SU-DHL-6 (cell line): ENCODE results near the gene DENND5A.

ENCODE experiments used
- H2AFZ ChIP-seq: fragments of 200-600 bp; sonication (generic); 2 replicates; pipeline ENCODE4 v1.6.1; 2014; ENCODE audit warnings: low read depth, mild to moderate bottlenecking, moderate library complexity, mixed read lengths, antibody characterized with exemption, low read length; ENCODE audit not compliant: severe bottlenecking
- H3F3A ChIP-seq: fragments of 200-600 bp; shearing (Covaris generic); 2 replicates; pipeline ENCODE4 v1.6.0; 2016; ENCODE audit warnings: antibody characterized with exemption, mild to moderate bottlenecking; ENCODE audit not compliant: insufficient read depth
- H3K27ac ChIP-seq: fragments of 200-600 bp; sonication (generic); 2 replicates; pipeline ENCODE4 v1.5.1; 2016; ENCODE audit warnings: low read depth, mild to moderate bottlenecking, low read length, moderate library complexity, mixed read lengths
- H3K27me3 ChIP-seq: fragments of 200-600 bp; sonication (generic), shearing (Covaris generic); 2 replicates; pipeline ENCODE4 v1.6.0; 2014; ENCODE audit warnings: mild to moderate bottlenecking, low read length
- H3K36me3 ChIP-seq: fragments of 200-600 bp; sonication (generic); 2 replicates; pipeline ENCODE4 v1.6.1; 2014; ENCODE audit warnings: mild to moderate bottlenecking, low read length, mixed read lengths
- H3K4me2 ChIP-seq: fragments of 300-600, 200-600 bp; shearing (Covaris generic), sonication (generic); 2 replicates; pipeline ENCODE4 v1.6.0; 2014; ENCODE audit warnings: low read length, low read depth, mild to moderate bottlenecking; ENCODE audit not compliant: poor library complexity, severe bottlenecking
- H3K4me3 ChIP-seq: fragments of 200-600 bp; sonication (generic); 2 replicates; pipeline ENCODE4 v1.5.1; 2014; ENCODE audit warnings: antibody characterized with exemption, low read length, mild to moderate bottlenecking, mixed read lengths; ENCODE audit not compliant: insufficient read depth, poor library complexity, severe bottlenecking
- H3K79me2 ChIP-seq: fragments of 200-600 bp; sonication (generic); 2 replicates; pipeline ENCODE4 v1.6.1; 2014; ENCODE audit warnings: mild to moderate bottlenecking, low read length, moderate library complexity; ENCODE audit not compliant: insufficient read depth
- H3K9ac ChIP-seq: fragments of 200-600 bp; sonication (generic); 2 replicates; pipeline ENCODE4 v1.7.0; 2014; ENCODE audit warnings: mild to moderate bottlenecking, low read length
- H3K9me2 ChIP-seq: fragments of 200-600 bp; sonication (generic); replicated peaks from 2 replicates; pipeline ENCODE4 v1.6.1; 2014; ENCODE audit warnings: low read length; ENCODE audit not compliant: insufficient read depth
- H3K9me3 ChIP-seq: fragments of 200-600 bp; sonication (generic); 2 replicates; pipeline ENCODE4 v1.6.1; 2014; ENCODE audit warnings: low read length, mixed read lengths; ENCODE audit not compliant: insufficient read depth
- H4K20me1 ChIP-seq: fragments of 200-600 bp; sonication (generic); 2 replicates; pipeline ENCODE4 v1.6.1; 2014; ENCODE audit warnings: low read depth, mild to moderate bottlenecking, antibody characterized with exemption, low read length, moderate library complexity, mixed read lengths
- EZH2phosphoT487 ChIP-seq: fragments of 200-600 bp; sonication (generic), shearing (Covaris generic); conservative IDR thresholded peaks from 2 replicates; pipeline ENCODE4 v1.6.1; 2018; ENCODE audit warnings: mild to moderate bottlenecking, antibody characterized with exemption, low read length, moderate library complexity, mixed read lengths
- TF ChIP-seq, protein P1 (sequence below): fragments of 200-600 bp; sonication (generic); IDR thresholded peaks from one replicate; pipeline ENCODE4 v1.5.1; 2017; ENCODE audit warnings: antibody characterized with exemption, mild to moderate bottlenecking, low read length, moderate library complexity; ENCODE audit not compliant: insufficient read depth, poor library complexity, severe bottlenecking

DENND5A gene

DNA sequence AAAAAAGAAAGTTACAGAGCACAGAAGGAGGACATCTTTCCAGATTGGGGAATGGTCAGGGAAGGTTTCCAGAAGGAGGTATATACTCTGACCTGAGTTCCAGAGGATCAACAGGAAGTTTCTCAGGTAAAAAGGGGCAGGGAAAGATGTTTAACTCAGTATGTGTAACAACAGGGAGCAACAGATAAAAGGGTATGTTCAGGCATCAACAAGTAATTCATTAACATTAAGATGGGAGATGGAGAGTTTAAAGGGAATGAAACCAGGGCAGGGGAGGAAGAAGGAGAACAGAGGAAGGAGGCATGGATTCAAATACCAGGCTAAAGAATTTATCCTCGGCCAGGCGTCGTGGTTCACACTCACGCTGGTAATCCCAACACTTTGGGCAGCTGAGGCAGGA lies 2.5 kb upstream of the DENND5A start:
- Histone ChIP-seq H3K4me2 (no peak overlapping the region), H3K27me3 (no peaks in the 10 kb centered on the region), H3K79me2 (no peaks in the 10 kb centered on the region), H3K9me3 (no peaks in the 10 kb centered on the region), H3F3A (0 out of 2 replicates have a peak, but pooled peaks cover 8% of the 10 kb centered on the region), H3K9me2 (no peaks in the 10 kb centered on the region), H3K9ac (no peak overlapping the region), H3K4me3 (no peak overlapping the region), H4K20me1 (no peaks in the 10 kb centered on the region), H3K27ac (no peak overlapping the region), H3K36me3 (no peaks in the 10 kb centered on the region), H2AFZ (no peak overlapping the region)
- TF ChIP-seq EZH2phosphoT487, result no peak
- TF ChIP-seq, protein P1, sequence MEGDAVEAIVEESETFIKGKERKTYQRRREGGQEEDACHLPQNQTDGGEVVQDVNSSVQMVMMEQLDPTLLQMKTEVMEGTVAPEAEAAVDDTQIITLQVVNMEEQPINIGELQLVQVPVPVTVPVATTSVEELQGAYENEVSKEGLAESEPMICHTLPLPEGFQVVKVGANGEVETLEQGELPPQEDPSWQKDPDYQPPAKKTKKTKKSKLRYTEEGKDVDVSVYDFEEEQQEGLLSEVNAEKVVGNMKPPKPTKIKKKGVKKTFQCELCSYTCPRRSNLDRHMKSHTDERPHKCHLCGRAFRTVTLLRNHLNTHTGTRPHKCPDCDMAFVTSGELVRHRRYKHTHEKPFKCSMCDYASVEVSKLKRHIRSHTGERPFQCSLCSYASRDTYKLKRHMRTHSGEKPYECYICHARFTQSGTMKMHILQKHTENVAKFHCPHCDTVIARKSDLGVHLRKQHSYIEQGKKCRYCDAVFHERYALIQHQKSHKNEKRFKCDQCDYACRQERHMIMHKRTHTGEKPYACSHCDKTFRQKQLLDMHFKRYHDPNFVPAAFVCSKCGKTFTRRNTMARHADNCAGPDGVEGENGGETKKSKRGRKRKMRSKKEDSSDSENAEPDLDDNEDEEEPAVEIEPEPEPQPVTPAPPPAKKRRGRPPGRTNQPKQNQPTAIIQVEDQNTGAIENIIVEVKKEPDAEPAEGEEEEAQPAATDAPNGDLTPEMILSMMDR, result no peak

DNA sequence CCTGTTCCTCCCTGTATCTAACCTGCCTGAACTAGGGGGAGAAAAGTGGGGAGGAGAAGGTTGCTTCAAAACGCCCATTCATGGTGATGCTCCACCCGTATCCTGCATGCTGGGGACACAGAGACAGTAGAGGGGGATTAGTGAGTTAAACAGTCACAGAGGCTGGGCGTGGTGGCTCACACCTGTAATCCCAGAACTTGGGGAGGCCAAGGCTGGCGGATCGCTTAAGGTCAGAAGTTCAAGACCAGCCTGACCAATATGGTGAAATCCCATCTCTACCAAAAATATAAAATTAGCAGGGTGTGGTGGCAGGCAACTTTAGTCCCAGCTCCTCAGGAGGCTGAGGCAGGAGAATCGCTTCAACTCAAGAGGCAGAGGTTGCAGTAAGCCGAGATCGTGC lies 1.8 kb upstream of the DENND5A start:
- Histone ChIP-seq H4K20me1 (no peaks in the 10 kb centered on the region), H3K27me3 (no peaks in the 10 kb centered on the region), H3K4me3 (no peak overlapping the region), H2AFZ (no peak overlapping the region), H3F3A (0 out of 2 replicates have a peak, but pooled peaks cover 8% of the 10 kb centered on the region), H3K9me3 (no peaks in the 10 kb centered on the region), H3K4me2 (no peak overlapping the region), H3K79me2 (no peaks in the 10 kb centered on the region), H3K9ac (no peak overlapping the region), H3K36me3 (no peaks in the 10 kb centered on the region), H3K27ac (no peak overlapping the region), H3K9me2 (no peaks in the 10 kb centered on the region)
- TF ChIP-seq, protein P1, result no peak
- TF ChIP-seq EZH2phosphoT487, result no peak

DNA sequence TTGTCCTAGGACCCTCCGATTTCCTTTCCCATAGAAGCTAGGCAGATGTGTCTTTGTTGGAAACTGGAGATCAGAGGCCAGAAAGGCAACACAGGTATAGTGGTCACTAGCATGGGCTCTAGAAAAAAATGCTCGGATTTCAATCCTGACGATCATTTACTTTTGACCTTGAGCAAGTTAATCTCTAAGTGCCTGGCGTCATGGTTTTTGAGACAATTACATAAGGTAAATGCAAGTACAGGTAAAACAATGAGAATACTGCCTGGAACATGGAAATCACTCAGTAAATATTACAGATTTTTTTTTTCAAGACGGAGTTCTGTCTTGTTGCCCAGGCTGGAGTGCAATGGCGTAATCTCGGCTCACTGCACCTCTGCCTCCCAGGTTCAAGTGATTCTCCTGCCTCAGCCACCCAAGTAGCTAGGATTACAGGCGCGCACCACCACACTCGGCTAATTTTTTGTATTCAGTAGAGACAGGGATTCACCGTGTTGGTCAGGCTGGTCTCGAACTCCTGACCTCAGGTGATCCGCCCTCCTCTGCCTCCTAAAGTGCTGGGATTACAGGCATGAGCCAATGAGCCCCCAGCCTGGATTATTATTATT lies 1.1 kb upstream of the DENND5A start:
- TF ChIP-seq EZH2phosphoT487, result no peak
- TF ChIP-seq, protein P1, result no peak
- H3K9ac ChIP-seq, result no peak overlapping the region
- 0 out of 2 replicates have a peak, but pooled peaks cover 8% of the 10 kb centered on the region for H3F3A ChIP-seq
- H3K9me2 ChIP-seq, result no peaks in the 10 kb centered on the region
- no peak overlapping the region for H3K4me2 ChIP-seq
- no peaks in the 10 kb centered on the region for H3K36me3 ChIP-seq
- H3K27me3 ChIP-seq, result no peaks in the 10 kb centered on the region
- no peaks in the 10 kb centered on the region for H3K79me2 ChIP-seq
- H3K27ac ChIP-seq, result no peak overlapping the region
- no peak overlapping the region for H2AFZ ChIP-seq
- H3K4me3 ChIP-seq, result no peak overlapping the region
- no peaks in the 10 kb centered on the region for H4K20me1 ChIP-seq
- H3K9me3 ChIP-seq, result no peaks in the 10 kb centered on the region
